ENCODE results near the gene MAML2. TPM values are rescaled to one million over a fixed set of nuclear protein-coding genes. Genes with fewer than 3 reads are reported as not detected.

Gene MAML2
- total and polyA plus RNA-seq, 9 of the 15 experiments (the other 6 are each of a cell fraction or from before 2014, with no cell fraction given): 0.79 to 6.8 (median 4.8) TPM

DNA sequence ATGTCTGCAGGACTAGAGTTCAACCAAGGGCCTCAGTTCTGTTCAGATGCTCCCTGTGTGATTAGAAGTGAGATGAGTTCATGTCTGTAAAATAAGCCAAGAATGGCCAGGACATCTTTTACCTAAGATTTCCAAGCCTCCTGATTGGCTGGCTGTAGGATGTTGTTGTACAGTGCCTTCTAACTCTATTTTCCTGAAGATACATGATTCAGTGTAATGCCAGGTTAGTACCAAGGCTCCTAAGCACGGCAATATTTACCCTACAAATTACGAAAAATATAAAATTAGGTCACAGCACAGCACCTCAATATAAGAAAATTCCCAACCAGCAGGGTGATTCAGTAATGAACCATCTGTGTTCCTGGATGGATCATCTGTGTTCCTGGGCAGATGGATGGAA lies 279.1 kb downstream of the MAML2 start (continued):
- TF ChIP-seq LARP7 (IDR thresholded peaks at IDR 0.05) (no peak), FOXP1 (CRISPR knock-in tag; IDR thresholded peaks at IDR 0.05) (no peak), BMI1 (IDR thresholded peaks at IDR 0.05; ENCODE audit: low read length) (no peak), ARHGAP35 (IDR thresholded peaks at IDR 0.05; ENCODE audit: partially characterized antibody) (no peak), GATA2 (CRISPR knock-in tag; IDR thresholded peaks at IDR 0.05) (no peak)
- TF ChIP-seq, protein P1, sequence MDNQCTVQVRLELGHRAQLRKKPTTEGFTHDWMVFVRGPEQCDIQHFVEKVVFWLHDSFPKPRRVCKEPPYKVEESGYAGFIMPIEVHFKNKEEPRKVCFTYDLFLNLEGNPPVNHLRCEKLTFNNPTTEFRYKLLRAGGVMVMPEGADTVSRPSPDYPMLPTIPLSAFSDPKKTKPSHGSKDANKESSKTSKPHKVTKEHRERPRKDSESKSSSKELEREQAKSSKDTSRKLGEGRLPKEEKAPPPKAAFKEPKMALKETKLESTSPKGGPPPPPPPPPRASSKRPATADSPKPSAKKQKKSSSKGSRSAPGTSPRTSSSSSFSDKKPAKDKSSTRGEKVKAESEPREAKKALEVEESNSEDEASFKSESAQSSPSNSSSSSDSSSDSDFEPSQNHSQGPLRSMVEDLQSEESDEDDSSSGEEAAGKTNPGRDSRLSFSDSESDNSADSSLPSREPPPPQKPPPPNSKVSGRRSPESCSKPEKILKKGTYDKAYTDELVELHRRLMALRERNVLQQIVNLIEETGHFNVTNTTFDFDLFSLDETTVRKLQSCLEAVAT (IDR thresholded peaks at IDR 0.05): no peak

DNA sequence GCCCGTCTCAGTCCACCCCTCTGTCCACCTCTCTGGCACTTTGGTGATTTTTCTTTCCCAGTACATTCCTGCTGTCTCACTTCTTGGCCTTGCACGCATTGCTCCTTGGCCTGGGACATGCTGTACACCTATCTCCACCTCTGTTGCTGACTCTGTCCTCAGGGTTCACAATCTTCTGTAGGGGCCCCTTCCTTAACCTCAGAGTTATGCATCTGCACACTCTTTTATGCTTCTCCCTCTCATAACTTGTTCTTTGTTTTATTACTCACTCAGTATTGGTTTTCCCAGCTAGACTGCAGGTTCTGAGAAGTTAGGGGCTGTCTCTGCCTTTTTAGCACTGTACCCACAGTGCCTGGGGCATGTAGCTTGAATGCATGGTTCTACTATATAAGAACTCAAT lies 279.9 kb downstream of the MAML2 start:
- POLR2A ChIA-PET: no interaction called here
- no peaks in the 10 kb centered on the region for H3K79me2 ChIP-seq (ENCODE audit: control insufficient read depth, insufficient read depth, low read length)
- in situ Hi-C loops (cut with MboI): no loop called here
- H3K27me3 ChIP-seq (ENCODE audit: control insufficient read depth in 2 of 2, insufficient read depth in 2 of 2, low read length in 2 of 2): no peaks in the 10 kb centered on the region
- no peak overlapping the region for H3K27ac ChIP-seq (ENCODE audit: extremely low read depth, low read depth, low read length)
- H3K9ac ChIP-seq (ENCODE audit: insufficient read depth in 1 of 2, low read depth in 2 of 2, low read length in 2 of 2): no peak overlapping the region
- no peaks in the 10 kb centered on the region for H4K20me1 ChIP-seq (replicated peaks; ENCODE audit: control insufficient read depth, insufficient read depth, low read length)
- 74% methylated on average over 2 of the region's 2 CpGs for WGBS (ENCODE audit: insufficient coverage, low coverage, missing lambda C conversion rate)
- no peaks in the 10 kb centered on the region for H3K9me1 ChIP-seq (ENCODE audit: control insufficient read depth, insufficient read depth, low read length)
- no peaks in the 10 kb centered on the region for H3K9me3 ChIP-seq (replicated peaks; ENCODE audit: control insufficient read depth, insufficient read depth, low read depth, low read length)
- H3K4me1 ChIP-seq (replicated peaks in 1 of 2; ENCODE audit: control insufficient read depth in 2 of 2, insufficient read depth in 2 of 2, low read length in 2 of 2): no peaks in the 10 kb centered on the region
- H3K36me3 ChIP-seq (ENCODE audit: control insufficient read depth, insufficient read depth, low read length): no peaks in the 10 kb centered on the region
- no peak overlapping the region for H3K4me3 ChIP-seq
- FAIRE-seq: no peak
- H2AFZ ChIP-seq (ENCODE audit: low read depth, low read length): no peak overlapping the region
- no peak for ATAC-seq
- intact Hi-C loops (cut with micrococcal nuclease): no loop called here
- BruUV-seq (replicated peaks): no TSS peak
- DNase-seq (ENCODE audit: extremely low read depth in 1 of 4, low spot score in 3 of 4): no peak
- no peak overlapping the region for H3K4me2 ChIP-seq (ENCODE audit: insufficient read depth, low read length)
- CTCF ChIA-PET (ENCODE audit: low intra/inter-chr PET ratio): no interaction called here
- TF ChIP-seq, protein P2, sequence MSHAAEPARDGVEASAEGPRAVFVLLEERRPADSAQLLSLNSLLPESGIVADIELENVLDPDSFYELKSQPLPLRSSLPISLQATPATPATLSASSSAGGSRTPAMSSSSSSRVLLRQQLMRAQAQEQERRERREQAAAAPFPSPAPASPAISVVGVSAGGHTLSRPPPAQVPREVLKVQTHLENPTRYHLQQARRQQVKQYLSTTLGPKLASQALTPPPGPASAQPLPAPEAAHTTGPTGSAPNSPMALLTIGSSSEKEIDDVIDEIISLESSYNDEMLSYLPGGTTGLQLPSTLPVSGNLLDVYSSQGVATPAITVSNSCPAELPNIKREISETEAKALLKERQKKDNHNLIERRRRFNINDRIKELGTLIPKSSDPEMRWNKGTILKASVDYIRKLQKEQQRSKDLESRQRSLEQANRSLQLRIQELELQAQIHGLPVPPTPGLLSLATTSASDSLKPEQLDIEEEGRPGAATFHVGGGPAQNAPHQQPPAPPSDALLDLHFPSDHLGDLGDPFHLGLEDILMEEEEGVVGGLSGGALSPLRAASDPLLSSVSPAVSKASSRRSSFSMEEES (CRISPR knock-in tag; IDR thresholded peaks at IDR 0.05): no peak
- no peak for TF ChIP-seq SIRT6 (IDR thresholded peaks at IDR 0.05; ENCODE audit: low read depth, low read length)
- TF ChIP-seq POLR2AphosphoS2 (IDR thresholded peaks at IDR 0.05; ENCODE audit: low read length): no peak
- TF ChIP-seq, protein P3, sequence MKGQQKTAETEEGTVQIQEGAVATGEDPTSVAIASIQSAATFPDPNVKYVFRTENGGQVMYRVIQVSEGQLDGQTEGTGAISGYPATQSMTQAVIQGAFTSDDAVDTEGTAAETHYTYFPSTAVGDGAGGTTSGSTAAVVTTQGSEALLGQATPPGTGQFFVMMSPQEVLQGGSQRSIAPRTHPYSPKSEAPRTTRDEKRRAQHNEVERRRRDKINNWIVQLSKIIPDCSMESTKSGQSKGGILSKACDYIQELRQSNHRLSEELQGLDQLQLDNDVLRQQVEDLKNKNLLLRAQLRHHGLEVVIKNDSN (CRISPR knock-in tag; IDR thresholded peaks at IDR 0.05): no peak
- TF ChIP-seq, protein P4, sequence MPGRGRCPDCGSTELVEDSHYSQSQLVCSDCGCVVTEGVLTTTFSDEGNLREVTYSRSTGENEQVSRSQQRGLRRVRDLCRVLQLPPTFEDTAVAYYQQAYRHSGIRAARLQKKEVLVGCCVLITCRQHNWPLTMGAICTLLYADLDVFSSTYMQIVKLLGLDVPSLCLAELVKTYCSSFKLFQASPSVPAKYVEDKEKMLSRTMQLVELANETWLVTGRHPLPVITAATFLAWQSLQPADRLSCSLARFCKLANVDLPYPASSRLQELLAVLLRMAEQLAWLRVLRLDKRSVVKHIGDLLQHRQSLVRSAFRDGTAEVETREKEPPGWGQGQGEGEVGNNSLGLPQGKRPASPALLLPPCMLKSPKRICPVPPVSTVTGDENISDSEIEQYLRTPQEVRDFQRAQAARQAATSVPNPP (IDR thresholded peaks at IDR 0.05; ENCODE audit: borderline replicate concordance, insufficient read depth, insufficient read length): no peak
- TF ChIP-seq, protein P5, sequence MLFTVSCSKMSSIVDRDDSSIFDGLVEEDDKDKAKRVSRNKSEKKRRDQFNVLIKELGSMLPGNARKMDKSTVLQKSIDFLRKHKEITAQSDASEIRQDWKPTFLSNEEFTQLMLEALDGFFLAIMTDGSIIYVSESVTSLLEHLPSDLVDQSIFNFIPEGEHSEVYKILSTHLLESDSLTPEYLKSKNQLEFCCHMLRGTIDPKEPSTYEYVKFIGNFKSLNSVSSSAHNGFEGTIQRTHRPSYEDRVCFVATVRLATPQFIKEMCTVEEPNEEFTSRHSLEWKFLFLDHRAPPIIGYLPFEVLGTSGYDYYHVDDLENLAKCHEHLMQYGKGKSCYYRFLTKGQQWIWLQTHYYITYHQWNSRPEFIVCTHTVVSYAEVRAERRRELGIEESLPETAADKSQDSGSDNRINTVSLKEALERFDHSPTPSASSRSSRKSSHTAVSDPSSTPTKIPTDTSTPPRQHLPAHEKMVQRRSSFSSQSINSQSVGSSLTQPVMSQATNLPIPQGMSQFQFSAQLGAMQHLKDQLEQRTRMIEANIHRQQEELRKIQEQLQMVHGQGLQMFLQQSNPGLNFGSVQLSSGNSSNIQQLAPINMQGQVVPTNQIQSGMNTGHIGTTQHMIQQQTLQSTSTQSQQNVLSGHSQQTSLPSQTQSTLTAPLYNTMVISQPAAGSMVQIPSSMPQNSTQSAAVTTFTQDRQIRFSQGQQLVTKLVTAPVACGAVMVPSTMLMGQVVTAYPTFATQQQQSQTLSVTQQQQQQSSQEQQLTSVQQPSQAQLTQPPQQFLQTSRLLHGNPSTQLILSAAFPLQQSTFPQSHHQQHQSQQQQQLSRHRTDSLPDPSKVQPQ (CRISPR knock-in tag; IDR thresholded peaks at IDR 0.05; ENCODE audit: borderline replicate concordance): no peak
- TF ChIP-seq TAF1 (IDR thresholded peaks at IDR 0.05; ENCODE audit: control insufficient read depth, extremely low read depth, insufficient read depth, low read length, severe bottlenecking): no peak
- TF ChIP-seq CXXC5 (CRISPR knock-in tag; IDR thresholded peaks at IDR 0.05): no peak

Measured in K562 (cell line).